OCI-LY1 (cell line): ENCODE data around the gene GATD1.
A peak's percentile ranks its signal among the peaks of the same experiment; 100 is the strongest.

Experiments used
- H2AFZ ChIP-seq: fragments of 200-600 bp; sonication (generic), shearing (Covaris generic); 2 replicates; pipeline ENCODE4 v1.6.0; 2014; ENCODE audit warnings: antibody characterized with exemption, mild to moderate bottlenecking, low read length
- H3F3A ChIP-seq: fragments of 200-600 bp; sonication (generic), shearing (Covaris generic); 2 replicates; pipeline ENCODE4 v1.6.0; 2014; ENCODE audit warnings: mild to moderate bottlenecking, antibody characterized with exemption, low read length, moderate library complexity; ENCODE audit not compliant: insufficient read depth
- H3K27ac ChIP-seq: fragments of 200-600 bp; sonication (generic); 2 replicates; pipeline ENCODE4 v1.5.1; 2014; ENCODE audit warnings: low read length, mixed run types, mild to moderate bottlenecking, low read depth; ENCODE audit not compliant: poor library complexity, severe bottlenecking
- H3K27me3 ChIP-seq: fragments of 200-600 bp; sonication (generic); 2 replicates; pipeline ENCODE4 v1.6.0; 2014; ENCODE audit warnings: antibody characterized with exemption, mild to moderate bottlenecking, low read length, moderate library complexity; ENCODE audit not compliant: insufficient read depth
- H3K36me3 ChIP-seq: fragments of 200-600 bp; sonication (generic); 2 replicates; pipeline ENCODE4 v1.6.1; 2014; ENCODE audit warnings: mild to moderate bottlenecking, antibody characterized with exemption, low read length, moderate library complexity, mixed read lengths; ENCODE audit not compliant: insufficient read depth
- H3K4me1 ChIP-seq: fragments of 200-600 bp; sonication (generic); 2 replicates; pipeline ENCODE4 v1.5.1; 2014; ENCODE audit warnings: mild to moderate bottlenecking, low read length, moderate library complexity; ENCODE audit not compliant: insufficient read depth, severe bottlenecking
- H3K4me2 ChIP-seq: fragments of 200-600 bp; sonication (generic), shearing (Covaris generic); 2 replicates; pipeline ENCODE4 v1.6.1; 2014; ENCODE audit warnings: low read length
- H3K4me3 ChIP-seq: fragments of 200-600 bp; sonication (generic); 2 replicates; pipeline ENCODE4 v1.5.1; 2014; ENCODE audit warnings: low read length, low read depth, mild to moderate bottlenecking, mixed read lengths; ENCODE audit not compliant: poor library complexity, severe bottlenecking
- H3K79me2 ChIP-seq: fragments of 200-600 bp; shearing (Covaris generic); 2 replicates; pipeline ENCODE4 v1.6.1; 2016; ENCODE audit warnings: mixed run types, low read length, mixed read lengths; ENCODE audit not compliant: insufficient read depth
- H3K9ac ChIP-seq: fragments of 200-600 bp; sonication (generic), shearing (Covaris generic); 2 replicates; pipeline ENCODE4 v1.6.1; 2014; ENCODE audit warnings: mild to moderate bottlenecking, low read length, mixed read lengths
- H3K9me2 ChIP-seq: fragments of 200-600 bp; sonication (generic), shearing (Covaris generic); 2 replicates; pipeline ENCODE4 v1.6.1; 2014; ENCODE audit warnings: low read depth, mild to moderate bottlenecking, low read length, mixed read lengths
- H3K9me3 ChIP-seq: fragments of 200-600 bp; shearing (Covaris generic); 2 replicates; pipeline ENCODE4 v1.6.1; 2014; ENCODE audit warnings: low read length, mixed read lengths
- H4K20me1 ChIP-seq: fragments of 200-600 bp; sonication (generic), shearing (Covaris generic); 2 replicates; pipeline ENCODE4 v1.6.0; 2016; ENCODE audit warnings: mild to moderate bottlenecking, low read length; ENCODE audit not compliant: insufficient read depth
- CTCF ChIP-seq: fragments of 200-600 bp; sonication (generic), shearing (Covaris generic); IDR thresholded peaks from 2 replicates; pipeline ENCODE4 v1.5.1; 2017; ENCODE audit warnings: mild to moderate bottlenecking, antibody characterized with exemption, low read length, moderate library complexity, mixed read lengths
- EZH2 ChIP-seq: fragments of 200-600 bp; sonication (generic), shearing (Covaris generic); IDR thresholded peaks from 2 replicates; pipeline ENCODE4 v1.8.0; 2017; ENCODE audit warnings: borderline replicate concordance, mixed run types, mild to moderate bottlenecking, antibody characterized with exemption, low read length, moderate library complexity, mixed read lengths

The GATD1 gene

GRCh38 chr11:723120-723883, 54.0 kb downstream of the GATD1 start:
- no peaks in the 10 kb centered on the region; the same call in 1 of the 2 replicates for H3K27me3 ChIP-seq
- H3K79me2 ChIP-seq: no peaks in the 10 kb centered on the region
- no peaks in the 10 kb centered on the region for H3K9me2 ChIP-seq
- no peaks in the 10 kb centered on the region for H3K9me3 ChIP-seq
- H2AFZ ChIP-seq: no peak overlapping the region
- TF ChIP-seq EZH2: no peak
- peak; percentile 91 for TF ChIP-seq CTCF
- H3F3A ChIP-seq: 0 out of 2 replicates have a peak, but pooled peaks cover 5% of the 10 kb centered on the region
- H3K4me3 ChIP-seq: peak overlapping the region; percentile 46
- peak overlapping the region; percentile 24 for H3K27ac ChIP-seq
- H3K4me2 ChIP-seq: peak overlapping the region; percentile 67
- no peaks in the 10 kb centered on the region for H3K36me3 ChIP-seq
- peaks cover 51% of the 10 kb centered on the region for H3K4me1 ChIP-seq
- H4K20me1 ChIP-seq: no peaks in the 10 kb centered on the region
- no peak overlapping the region for H3K9ac ChIP-seq

GRCh38 chr11:722346-722811, 54.9 kb downstream of the GATD1 start:
- Histone ChIP-seq H3K4me2 (peak overlapping the region; percentile 65), H3K9me3 (no peaks in the 10 kb centered on the region), H3K9me2 (no peaks in the 10 kb centered on the region), H3K4me3 (peak overlapping the region; percentile 52), H3K27ac (no peak overlapping the region), H3K36me3 (no peaks in the 10 kb centered on the region), H4K20me1 (no peaks in the 10 kb centered on the region), H3K27me3 (peaks cover under 1% of the 10 kb centered on the region; the same call in 1 of the 2 replicates), H2AFZ (no peak overlapping the region), H3K9ac (peak overlapping the region; percentile 20; the same call in 1 of the 2 replicates), H3F3A (0 out of 2 replicates have a peak, but pooled peaks cover 5% of the 10 kb centered on the region), H3K4me1 (peaks cover 51% of the 10 kb centered on the region), H3K79me2 (no peaks in the 10 kb centered on the region)
- TF ChIP-seq CTCF: no peak
- TF ChIP-seq EZH2: no peak

- Histone ChIP-seq H3K9ac (no peak overlapping the region; the same call in 1 of the 2 replicates), H3K4me3 (peak overlapping the region; percentile 52), H3K4me2 (peak overlapping the region; percentile 65), H3K79me2 (no peaks in the 10 kb centered on the region), H3K27me3 (peaks cover 4% of the 10 kb centered on the region; the same call in 1 of the 2 replicates), H3K9me3 (no peaks in the 10 kb centered on the region), H3K36me3 (no peaks in the 10 kb centered on the region), H3K9me2 (no peaks in the 10 kb centered on the region), H2AFZ (no peak overlapping the region), H3F3A (0 out of 2 replicates have a peak, but pooled peaks cover 5% of the 10 kb centered on the region), H3K4me1 (peaks cover 48% of the 10 kb centered on the region), H4K20me1 (no peaks in the 10 kb centered on the region), H3K27ac (no peak overlapping the region)
- TF ChIP-seq CTCF (no peak), EZH2 (no peak)
Observed at GRCh38 chr11:721741-722345, 55.4 kb downstream of the GATD1 start.
